Vagina (tissue), 2 donors: Measurements from ENCODE around the gene TMTC1. TPM values are rescaled to one million over a fixed set of nuclear protein-coding genes. Genes with fewer than 3 reads are reported as not detected.

Experiments
- DNase-seq, 2 donors: peaks; one replicate each; pipeline ENCODE4 v3.0.0-alpha.2; 2017; ENCODE audit errors: extremely low spot score in 2 of 2
- H3K27ac ChIP-seq: fragments of 200-600 bp; sonication (generic); one replicate; pipeline ENCODE4 v1.5.1; 2019
- H3K27me3 ChIP-seq: fragments of 200-600 bp; sonication (generic); one replicate; pipeline ENCODE4 v1.5.1; 2019
- H3K36me3 ChIP-seq, 2 donors: fragments of 200-600 bp; sonication (generic); one replicate each; pipeline ENCODE4 v1.5.1; 2017 to 2019
- H3K4me1 ChIP-seq: fragments of 200-600 bp; sonication (generic); one replicate; pipeline ENCODE4 v1.5.1; 2019
- H3K4me3 ChIP-seq, 2 donors: fragments of 200-600 bp; sonication (generic); 1 replicate in 1 of 2; 2 replicates in 1 of 2; pipeline ENCODE4 v1.5.1; 2016 to 2019
- H3K9me3 ChIP-seq: fragments of 200-600 bp; sonication (generic); one replicate; pipeline ENCODE4 v1.5.1; 2019
- POLR2A ChIP-seq, 2 donors: fragments of 450-650 bp; IDR thresholded peaks; one replicate each; pipeline ENCODE4 v1.6.1; 2017; ENCODE audit warnings: antibody characterized with exemption in 2 of 2, mild to moderate bottlenecking in 2 of 2, moderate library complexity in 2 of 2
- POLR2AphosphoS5 ChIP-seq, 2 donors: sonication (generic); formaldehyde crosslinking; IDR thresholded peaks; one replicate each; pipeline ENCODE4 v1.9.0; 2017; ENCODE audit warnings: antibody characterized with exemption in 2 of 2, mild to moderate bottlenecking in 2 of 2, low read depth in 1 of 2; ENCODE audit not compliant: insufficient read depth in 1 of 2
- intact Hi-C: fragments of 100-400 bp; cut with DNase I; formaldehyde crosslinking; loops from one replicate; pipeline ENCODE4 v1.15.1; 2023
- total RNA-seq: library from RNA; depleted of rRNA; stranded (reverse); fragments of >200 nt; gene quantifications from one replicate; pipeline ENCODE4 v1.2.3, GENCODE V29; 2016
- TF ChIP-seq, protein P1 (sequence below), 3 experiments: fragments of 450-650 bp in 2 of 3; fragments of 200-600 bp in 1 of 3; sonication (generic) in 1 of 3; IDR thresholded peaks; one replicate each; pipeline ENCODE4 v1.5.1; 2017 to 2019; ENCODE audit warnings: antibody characterized with exemption in 3 of 3, mild to moderate bottlenecking in 2 of 3, moderate library complexity in 2 of 3

The TMTC1 gene
- total RNA-seq, 1 donor from 2014 or later, result 63.8 TPM

DNA sequence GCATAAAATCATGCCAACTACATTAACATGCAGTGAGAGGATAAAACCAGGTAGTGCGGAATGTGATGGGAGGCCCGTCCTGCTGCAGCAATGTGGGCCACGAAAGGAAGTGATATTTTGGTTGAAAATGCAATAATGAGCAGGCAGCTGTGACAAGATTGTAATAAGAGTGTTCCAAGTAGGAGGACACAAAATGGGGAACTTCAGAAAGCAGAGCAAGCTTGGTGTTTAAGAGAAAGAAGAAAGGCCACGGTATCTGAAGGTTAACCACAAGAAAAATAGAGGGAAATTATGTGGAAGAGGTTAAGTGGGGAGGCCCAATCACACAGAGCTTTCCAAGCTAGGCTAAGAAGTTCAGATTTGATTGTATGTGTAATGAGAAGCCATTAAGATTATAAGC, 320.5 kb downstream of the TMTC1 start:
- Histone ChIP-seq H3K36me3 (no peaks in the 10 kb centered on the region), H3K4me1 (no peaks in the 10 kb centered on the region), H3K4me3 (no peak overlapping the region), H3K27me3 (no peaks in the 10 kb centered on the region), H3K27ac (no peak overlapping the region), H3K9me3 (no peaks in the 10 kb centered on the region)
- intact Hi-C loops, result no loop called here
- TF ChIP-seq, protein P1, sequence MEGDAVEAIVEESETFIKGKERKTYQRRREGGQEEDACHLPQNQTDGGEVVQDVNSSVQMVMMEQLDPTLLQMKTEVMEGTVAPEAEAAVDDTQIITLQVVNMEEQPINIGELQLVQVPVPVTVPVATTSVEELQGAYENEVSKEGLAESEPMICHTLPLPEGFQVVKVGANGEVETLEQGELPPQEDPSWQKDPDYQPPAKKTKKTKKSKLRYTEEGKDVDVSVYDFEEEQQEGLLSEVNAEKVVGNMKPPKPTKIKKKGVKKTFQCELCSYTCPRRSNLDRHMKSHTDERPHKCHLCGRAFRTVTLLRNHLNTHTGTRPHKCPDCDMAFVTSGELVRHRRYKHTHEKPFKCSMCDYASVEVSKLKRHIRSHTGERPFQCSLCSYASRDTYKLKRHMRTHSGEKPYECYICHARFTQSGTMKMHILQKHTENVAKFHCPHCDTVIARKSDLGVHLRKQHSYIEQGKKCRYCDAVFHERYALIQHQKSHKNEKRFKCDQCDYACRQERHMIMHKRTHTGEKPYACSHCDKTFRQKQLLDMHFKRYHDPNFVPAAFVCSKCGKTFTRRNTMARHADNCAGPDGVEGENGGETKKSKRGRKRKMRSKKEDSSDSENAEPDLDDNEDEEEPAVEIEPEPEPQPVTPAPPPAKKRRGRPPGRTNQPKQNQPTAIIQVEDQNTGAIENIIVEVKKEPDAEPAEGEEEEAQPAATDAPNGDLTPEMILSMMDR (IDR thresholded peaks at IDR 0.05), result no peak
- no peak for TF ChIP-seq POLR2AphosphoS5 (IDR thresholded peaks at IDR 0.05; ENCODE audit: insufficient read depth in 1 of 2, low read depth in 1 of 2)
- no peak for TF ChIP-seq POLR2A (IDR thresholded peaks at IDR 0.05)
- no peak for DNase-seq

DNA sequence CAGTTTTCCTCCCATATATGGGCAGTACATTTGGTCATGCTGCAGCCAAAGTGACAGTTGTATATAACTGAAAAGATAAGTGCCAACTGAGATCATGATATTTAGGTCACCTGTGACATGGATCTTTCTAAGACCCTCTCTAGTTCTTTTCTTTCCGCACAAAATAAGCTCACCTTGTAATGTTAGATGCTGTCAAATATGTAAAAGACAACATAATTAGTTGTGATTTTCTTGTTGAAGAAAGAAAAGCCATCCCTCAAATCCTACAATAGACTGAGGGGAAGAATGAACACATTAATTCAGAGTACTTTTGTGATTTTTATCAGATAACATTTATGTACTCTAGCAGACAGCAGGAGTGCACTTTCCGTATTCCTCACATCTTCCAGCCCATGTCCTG, 323.7 kb downstream of the TMTC1 start:
- intact Hi-C loops, result no loop called here
- TF ChIP-seq POLR2AphosphoS5 (IDR thresholded peaks at IDR 0.05; ENCODE audit: insufficient read depth in 1 of 2, low read depth in 1 of 2) (no peak), POLR2A (IDR thresholded peaks at IDR 0.05) (no peak)
- TF ChIP-seq, protein P1 (IDR thresholded peaks at IDR 0.05), result no peak
- Histone ChIP-seq H3K27ac (no peak overlapping the region), H3K9me3 (no peaks in the 10 kb centered on the region), H3K36me3 (no peaks in the 10 kb centered on the region), H3K4me1 (no peaks in the 10 kb centered on the region), H3K4me3 (no peak overlapping the region), H3K27me3 (no peaks in the 10 kb centered on the region)
- DNase-seq, result no peak

DNA sequence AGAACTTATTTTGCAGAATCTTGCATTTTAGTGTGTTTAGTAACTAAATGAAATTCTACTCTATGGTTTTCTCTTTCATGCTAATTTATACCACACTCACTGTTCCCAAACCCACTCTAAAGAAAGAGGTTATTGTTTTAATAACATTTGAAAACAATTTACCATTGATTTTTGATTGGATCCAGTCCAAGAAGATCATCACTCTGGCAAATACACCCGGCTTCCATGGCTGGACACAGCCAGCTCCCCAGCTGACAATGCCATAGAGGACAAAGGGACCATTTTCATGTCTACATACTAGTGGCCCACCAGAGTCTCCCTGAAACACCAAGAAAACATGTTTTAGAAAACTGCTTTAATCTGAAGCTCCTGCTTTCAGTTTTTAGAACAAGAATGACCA, 328.7 kb downstream of the TMTC1 start:
- H3K9me3 ChIP-seq, result no peaks in the 10 kb centered on the region
- H3K27me3 ChIP-seq, result no peaks in the 10 kb centered on the region
- TF ChIP-seq POLR2A (IDR thresholded peaks at IDR 0.05) (no peak), POLR2AphosphoS5 (IDR thresholded peaks at IDR 0.05; ENCODE audit: insufficient read depth in 1 of 2, low read depth in 1 of 2) (no peak)
- TF ChIP-seq, protein P1 (IDR thresholded peaks at IDR 0.05), result no peak
- H3K4me3 ChIP-seq, result no peak overlapping the region
- DNase-seq, result no peak
- H3K36me3 ChIP-seq, result no peaks in the 10 kb centered on the region
- intact Hi-C loops, result no loop called here
- no peak overlapping the region for H3K27ac ChIP-seq
- no peaks in the 10 kb centered on the region for H3K4me1 ChIP-seq

DNA sequence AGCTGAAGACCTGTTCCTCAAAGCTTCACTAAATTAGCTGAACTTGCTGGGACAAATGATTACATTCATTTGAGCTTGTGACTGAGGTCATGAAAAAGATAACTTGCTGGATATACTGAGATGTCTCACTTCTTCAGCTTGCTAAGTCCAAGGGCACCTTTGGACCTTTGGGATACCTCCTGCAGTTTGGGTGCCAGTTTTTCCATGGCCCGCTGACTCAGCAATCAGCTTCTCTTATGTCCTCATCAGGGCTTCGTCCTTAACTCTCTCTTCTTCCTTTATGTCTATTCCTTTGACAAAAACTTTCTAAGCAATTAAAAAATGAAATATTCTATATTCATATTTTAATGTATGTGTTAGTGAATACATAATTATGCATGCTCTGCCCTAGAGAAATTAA, 331.9 kb downstream of the TMTC1 start:
- H3K27ac ChIP-seq, result no peak overlapping the region
- H3K4me1 ChIP-seq, result no peaks in the 10 kb centered on the region
- no peaks in the 10 kb centered on the region for H3K9me3 ChIP-seq
- DNase-seq, result no peak
- H3K27me3 ChIP-seq, result no peaks in the 10 kb centered on the region
- no peaks in the 10 kb centered on the region for H3K36me3 ChIP-seq
- TF ChIP-seq POLR2A (IDR thresholded peaks at IDR 0.05), result no peak
- TF ChIP-seq, protein P1 (IDR thresholded peaks at IDR 0.05), result no peak
- no peak for TF ChIP-seq POLR2AphosphoS5 (IDR thresholded peaks at IDR 0.05; ENCODE audit: insufficient read depth in 1 of 2, low read depth in 1 of 2)
- intact Hi-C loops, result no loop called here
- H3K4me3 ChIP-seq, result no peak overlapping the region
